Measurements from ENCODE around the gene AKAP6. TPM values are rescaled to one million over a fixed set of nuclear protein-coding genes. Genes with fewer than 3 reads are reported as not detected.

AKAP6 gene
- total RNA-seq, 1 donor from 2014 or later, result 3.6 TPM

DNA sequence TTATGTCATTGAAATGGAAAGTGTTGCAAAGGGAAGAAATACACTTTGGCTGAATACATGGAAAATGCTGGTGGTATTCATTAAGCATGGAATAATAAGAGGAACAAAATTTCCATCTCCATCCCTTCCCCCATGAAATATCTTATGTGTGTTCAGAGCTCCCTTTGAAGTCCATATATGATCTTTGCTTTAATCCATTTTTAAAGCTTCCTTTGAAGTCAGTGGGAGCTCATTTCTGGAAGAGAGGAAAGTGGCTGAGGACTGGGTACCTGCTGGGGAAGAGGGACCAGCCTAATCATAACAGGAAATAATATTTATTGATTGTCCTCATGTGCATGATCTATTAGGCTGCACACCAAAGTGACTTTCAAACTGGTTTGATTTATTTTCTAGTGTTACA, 49.2 kb downstream of the AKAP6 start:
- H3K4me1 Mint-ChIP-seq (ENCODE audit: low read depth), result peaks cover 1% of the 10 kb centered on the region

DNA sequence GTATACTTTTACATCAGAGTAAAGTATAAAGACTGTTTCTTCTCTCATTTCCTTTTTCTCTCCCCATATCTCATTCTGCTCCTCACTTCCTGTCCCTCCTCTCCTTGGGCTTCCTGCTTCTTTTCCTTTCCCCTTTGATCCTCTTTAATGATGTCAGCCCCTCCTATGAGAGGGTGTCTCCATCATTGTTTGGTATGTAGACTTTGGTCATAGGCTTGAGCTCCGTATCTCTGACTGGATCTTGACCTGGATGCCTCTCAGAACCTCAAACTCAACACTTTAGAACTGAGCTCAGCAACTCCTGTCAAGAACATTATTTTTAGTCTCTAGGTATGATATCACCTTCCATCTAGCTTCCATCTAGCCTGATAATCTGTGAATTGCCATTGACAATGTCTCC, 50.3 kb downstream of the AKAP6 start:
- Mint-ChIP-seq H3K36me3 (ENCODE audit: low read depth) (no peaks in the 10 kb centered on the region), H3K4me1 (ENCODE audit: low read depth) (no peaks in the 10 kb centered on the region), H3K4me3 (ENCODE audit: unreplicated experiment) (no peak overlapping the region), H3K27me3 (ENCODE audit: low read depth) (no peaks in the 10 kb centered on the region), H3K27ac (ENCODE audit: unreplicated experiment) (no peak overlapping the region), H3K9me3 (ENCODE audit: low read depth) (no peaks in the 10 kb centered on the region)
- TF ChIP-seq, protein P1, sequence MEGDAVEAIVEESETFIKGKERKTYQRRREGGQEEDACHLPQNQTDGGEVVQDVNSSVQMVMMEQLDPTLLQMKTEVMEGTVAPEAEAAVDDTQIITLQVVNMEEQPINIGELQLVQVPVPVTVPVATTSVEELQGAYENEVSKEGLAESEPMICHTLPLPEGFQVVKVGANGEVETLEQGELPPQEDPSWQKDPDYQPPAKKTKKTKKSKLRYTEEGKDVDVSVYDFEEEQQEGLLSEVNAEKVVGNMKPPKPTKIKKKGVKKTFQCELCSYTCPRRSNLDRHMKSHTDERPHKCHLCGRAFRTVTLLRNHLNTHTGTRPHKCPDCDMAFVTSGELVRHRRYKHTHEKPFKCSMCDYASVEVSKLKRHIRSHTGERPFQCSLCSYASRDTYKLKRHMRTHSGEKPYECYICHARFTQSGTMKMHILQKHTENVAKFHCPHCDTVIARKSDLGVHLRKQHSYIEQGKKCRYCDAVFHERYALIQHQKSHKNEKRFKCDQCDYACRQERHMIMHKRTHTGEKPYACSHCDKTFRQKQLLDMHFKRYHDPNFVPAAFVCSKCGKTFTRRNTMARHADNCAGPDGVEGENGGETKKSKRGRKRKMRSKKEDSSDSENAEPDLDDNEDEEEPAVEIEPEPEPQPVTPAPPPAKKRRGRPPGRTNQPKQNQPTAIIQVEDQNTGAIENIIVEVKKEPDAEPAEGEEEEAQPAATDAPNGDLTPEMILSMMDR (IDR thresholded peaks at IDR 0.05), result no peak
- no peak for DNase-seq (ENCODE audit: low spot score)

More for the DNA sequence above, 49.2 kb downstream of the AKAP6 start:
- H3K36me3 Mint-ChIP-seq (ENCODE audit: low read depth), result no peaks in the 10 kb centered on the region
- no peak for DNase-seq (ENCODE audit: low spot score)
- no peak overlapping the region for H3K27ac Mint-ChIP-seq (ENCODE audit: unreplicated experiment)
- H3K27me3 Mint-ChIP-seq (ENCODE audit: low read depth), result no peaks in the 10 kb centered on the region
- H3K4me3 Mint-ChIP-seq (ENCODE audit: unreplicated experiment), result no peak overlapping the region
- no peaks in the 10 kb centered on the region for H3K9me3 Mint-ChIP-seq (ENCODE audit: low read depth)
- TF ChIP-seq, protein P1 (IDR thresholded peaks at IDR 0.05), result no peak

DNA sequence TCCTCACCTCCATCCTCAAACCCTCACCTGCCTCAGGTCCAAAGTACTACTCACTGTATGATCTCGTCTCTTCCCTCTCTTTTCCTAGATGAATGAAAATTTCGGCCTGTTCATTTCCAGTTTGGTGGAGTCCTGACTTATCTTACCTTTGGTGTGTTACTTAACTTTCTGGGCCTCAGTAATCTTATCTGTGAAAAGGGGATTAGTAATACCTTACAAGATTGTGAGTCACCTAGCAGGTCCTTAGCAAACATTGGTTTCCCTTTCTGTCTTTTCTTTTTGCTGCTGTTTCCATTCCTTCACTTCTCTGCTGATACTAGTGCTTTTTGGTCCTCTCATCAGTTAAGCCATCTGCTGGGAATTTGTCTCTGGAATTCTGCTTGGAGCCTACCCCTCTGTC, 52.8 kb downstream of the AKAP6 start:
- TF ChIP-seq, protein P1 (IDR thresholded peaks at IDR 0.05), result no peak
- DNase-seq (ENCODE audit: low spot score), result no peak
- Mint-ChIP-seq H3K27ac (ENCODE audit: unreplicated experiment) (no peak overlapping the region), H3K9me3 (ENCODE audit: low read depth) (peaks cover 3% of the 10 kb centered on the region), H3K4me1 (ENCODE audit: low read depth) (no peaks in the 10 kb centered on the region), H3K36me3 (ENCODE audit: low read depth) (no peaks in the 10 kb centered on the region), H3K4me3 (ENCODE audit: unreplicated experiment) (no peak overlapping the region), H3K27me3 (ENCODE audit: low read depth) (no peaks in the 10 kb centered on the region)

DNA sequence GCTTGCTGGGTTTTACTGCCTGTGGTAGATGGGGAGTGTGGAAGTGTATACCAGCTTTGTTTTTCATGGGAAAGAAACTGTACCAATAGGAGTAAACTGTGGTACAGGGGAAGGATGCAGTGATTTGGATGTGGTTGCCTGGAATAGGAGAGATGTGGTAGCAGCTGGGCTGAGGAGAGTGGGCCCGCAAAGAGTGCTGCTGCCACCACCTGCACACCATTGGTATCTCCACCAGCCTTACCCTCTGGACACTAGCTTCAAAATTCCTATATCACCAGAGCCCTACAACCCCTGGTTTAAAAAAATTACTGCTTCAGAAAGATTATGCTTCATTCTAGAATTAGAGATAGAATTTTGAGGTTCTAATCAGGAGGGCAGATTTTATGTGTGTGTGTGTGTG, 53.6 kb downstream of the AKAP6 start:
- no peak for DNase-seq (ENCODE audit: low spot score)
- peaks cover 6% of the 10 kb centered on the region for H3K9me3 Mint-ChIP-seq (ENCODE audit: low read depth)
- H3K4me3 Mint-ChIP-seq (ENCODE audit: unreplicated experiment), result no peak overlapping the region
- no peaks in the 10 kb centered on the region for H3K36me3 Mint-ChIP-seq (ENCODE audit: low read depth)
- TF ChIP-seq, protein P1 (IDR thresholded peaks at IDR 0.05), result peak; percentile 72
- no peak overlapping the region for H3K27ac Mint-ChIP-seq (ENCODE audit: unreplicated experiment)
- no peaks in the 10 kb centered on the region for H3K27me3 Mint-ChIP-seq (ENCODE audit: low read depth)
- H3K4me1 Mint-ChIP-seq (ENCODE audit: low read depth), result no peaks in the 10 kb centered on the region

DNA sequence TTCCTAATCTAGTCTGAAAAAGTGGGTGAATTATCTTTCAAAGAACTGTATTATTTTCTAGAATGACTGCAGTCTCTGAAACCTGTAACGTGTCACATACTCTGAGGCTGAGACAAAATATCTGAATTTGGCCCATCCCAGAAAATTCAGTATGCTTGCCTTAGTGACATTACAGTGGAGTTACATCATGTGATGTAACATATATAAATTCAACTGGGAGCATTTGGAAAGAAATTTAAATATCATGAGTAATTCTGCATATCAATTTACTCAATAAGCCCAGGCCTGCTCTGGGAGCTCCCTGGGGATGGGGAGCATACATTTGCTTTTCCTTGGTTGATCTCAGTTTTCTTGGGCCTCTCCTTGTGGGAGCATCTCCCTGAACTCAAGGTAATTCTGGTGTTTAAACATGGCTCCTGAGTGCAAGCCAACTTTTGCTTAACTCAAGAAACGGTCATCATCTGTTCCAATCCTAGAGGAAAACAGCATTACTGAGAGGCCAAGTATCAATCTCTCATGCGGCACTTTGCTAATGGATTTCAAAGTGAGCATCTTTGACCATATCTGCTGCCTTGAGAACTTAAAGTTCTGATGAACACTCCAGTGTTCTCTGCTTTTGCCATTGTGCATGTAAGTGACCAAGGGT, 54.4 kb downstream of the AKAP6 start:
- Mint-ChIP-seq H3K36me3 (ENCODE audit: low read depth) (peaks cover 3% of the 10 kb centered on the region), H3K9me3 (ENCODE audit: low read depth) (peaks cover 13% of the 10 kb centered on the region), H3K4me3 (ENCODE audit: unreplicated experiment) (no peak overlapping the region), H3K4me1 (ENCODE audit: low read depth) (no peaks in the 10 kb centered on the region), H3K27me3 (ENCODE audit: low read depth) (no peaks in the 10 kb centered on the region), H3K27ac (ENCODE audit: unreplicated experiment) (no peak overlapping the region)
- no peak for DNase-seq (ENCODE audit: low spot score)
- TF ChIP-seq, protein P1 (IDR thresholded peaks at IDR 0.05), result no peak

All from chondrocyte (in vitro differentiated cells).